ENCODE data around the gene GNAI3. TPM values are rescaled to one million over a fixed set of nuclear protein-coding genes. Genes with fewer than 3 reads are reported as not detected.

GNAI3 gene
- total RNA-seq, 1 experiment from 2014 or later: 9.9 TPM

GRCh38 chr1:109578947-109579443 lies 30.6 kb downstream of the GNAI3 start:
- Histone ChIP-seq H4K5ac (ENCODE audit: insufficient read length, low read depth, low read length) (no peak overlapping the region), H3T11ph (ENCODE audit: low read length) (no peak overlapping the region), H3K23me2 (ENCODE audit: insufficient read length, low read depth, low read length, poor library complexity, severe bottlenecking) (no peaks in the 10 kb centered on the region), H2BK20ac (ENCODE audit: low read depth, low read length, poor library complexity, severe bottlenecking) (no peak overlapping the region), H3K4me2 (ENCODE audit: insufficient read depth, insufficient read length, low read length) (no peak overlapping the region), H2AK5ac (ENCODE audit: insufficient read length, low read length) (no peak overlapping the region), H3K27ac (ENCODE audit: insufficient read length, low read depth, low read length) (no peak overlapping the region), H2AFZ (ENCODE audit: low read length) (no peak overlapping the region), H3K23ac (ENCODE audit: insufficient read length, low read depth, low read length) (no peak overlapping the region), H4K8ac (replicated peaks; ENCODE audit: insufficient read length, low read depth, low read length) (no peak overlapping the region), H4K91ac (ENCODE audit: insufficient read length, low read depth, low read length) (no peak overlapping the region), H3K27me3 (ENCODE audit: insufficient read depth, low read length) (no peaks in the 10 kb centered on the region), H3K9me3 (ENCODE audit: control insufficient read depth, low read depth, low read length) (no peaks in the 10 kb centered on the region), H2BK12ac (ENCODE audit: insufficient read length, low read depth, low read length) (no peak overlapping the region), H3K79me2 (ENCODE audit: insufficient read depth, low read length) (no peaks in the 10 kb centered on the region), H3K79me1 (ENCODE audit: insufficient read depth, low read depth, low read length, poor library complexity, severe bottlenecking) (no peaks in the 10 kb centered on the region), H3K56ac (ENCODE audit: insufficient read length, low read depth, low read length) (no peak overlapping the region), H2BK120ac (ENCODE audit: low read depth, low read length, poor library complexity, severe bottlenecking) (no peak overlapping the region), H4K20me1 (ENCODE audit: control insufficient read depth, insufficient read depth, insufficient read length) (no peaks in the 10 kb centered on the region), H2BK5ac (ENCODE audit: insufficient read length, low read length) (no peak overlapping the region), H3K18ac (ENCODE audit: insufficient read length, low read depth, low read length) (no peak overlapping the region), H3K14ac (ENCODE audit: insufficient read depth, low read length) (no peak overlapping the region), H2BK15ac (ENCODE audit: low read depth, low read length) (no peak overlapping the region), H3K4me1 (ENCODE audit: insufficient read depth, low read length) (no peaks in the 10 kb centered on the region), H3K4ac (ENCODE audit: low read depth, low read length) (no peak overlapping the region), H3K9ac (ENCODE audit: extremely low read depth, insufficient read length, low read length) (no peak overlapping the region)
- no peak for DNase-seq
- Mint-ChIP-seq H3K4me1 (no peaks in the 10 kb centered on the region), H3K27ac (no peak overlapping the region; a peak in 1 of 7 replicates), H3K4me3 (no peak overlapping the region), H3K9me3 (no peaks in the 10 kb centered on the region), H3K27me3 (ENCODE audit: low read depth) (no peaks in the 10 kb centered on the region), H3K36me3 (ENCODE audit: insufficient read depth in 1 of 3, low read depth in 3 of 3) (peaks cover 12 to 50% (median 44%) of the 10 kb centered on the region in 3 experiments; a peak in 6 of 7 replicates)
- WGBS (ENCODE audit: extremely low coverage, insufficient read length, low lambda C conversion rate): no CpG with 5 or more reads among the region's 3 CpGs
- TF ChIP-seq, protein P1, sequence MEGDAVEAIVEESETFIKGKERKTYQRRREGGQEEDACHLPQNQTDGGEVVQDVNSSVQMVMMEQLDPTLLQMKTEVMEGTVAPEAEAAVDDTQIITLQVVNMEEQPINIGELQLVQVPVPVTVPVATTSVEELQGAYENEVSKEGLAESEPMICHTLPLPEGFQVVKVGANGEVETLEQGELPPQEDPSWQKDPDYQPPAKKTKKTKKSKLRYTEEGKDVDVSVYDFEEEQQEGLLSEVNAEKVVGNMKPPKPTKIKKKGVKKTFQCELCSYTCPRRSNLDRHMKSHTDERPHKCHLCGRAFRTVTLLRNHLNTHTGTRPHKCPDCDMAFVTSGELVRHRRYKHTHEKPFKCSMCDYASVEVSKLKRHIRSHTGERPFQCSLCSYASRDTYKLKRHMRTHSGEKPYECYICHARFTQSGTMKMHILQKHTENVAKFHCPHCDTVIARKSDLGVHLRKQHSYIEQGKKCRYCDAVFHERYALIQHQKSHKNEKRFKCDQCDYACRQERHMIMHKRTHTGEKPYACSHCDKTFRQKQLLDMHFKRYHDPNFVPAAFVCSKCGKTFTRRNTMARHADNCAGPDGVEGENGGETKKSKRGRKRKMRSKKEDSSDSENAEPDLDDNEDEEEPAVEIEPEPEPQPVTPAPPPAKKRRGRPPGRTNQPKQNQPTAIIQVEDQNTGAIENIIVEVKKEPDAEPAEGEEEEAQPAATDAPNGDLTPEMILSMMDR (conservative IDR thresholded peaks at IDR 0.05): no peak

Measured in H9 (cell line).